Activated CD4-positive, alpha-beta memory T cell treated with anti-CD3 and anti-CD28 coated beads for 36 hours (primary cell): ENCODE data around the gene RHOBTB1. TPM values are rescaled to one million over a fixed set of nuclear protein-coding genes. Genes with fewer than 3 reads are reported as not detected.

Experiments
- CTCF ChIA-PET: fragments of 350-600 bp; sonication (Branson Sonifier 250); formaldehyde crosslinking; loops from one replicate; lab custom pipeline; 2021; ENCODE audit warnings: antibody characterized with exemption, inconsistent platforms; lab: Charles Lee
- POLR2A ChIA-PET: fragments of 350-600 bp; sonication (Branson Sonifier 250); formaldehyde crosslinking; loops from one replicate; lab custom pipeline; 2021; ENCODE audit warnings: antibody characterized with exemption; lab: Charles Lee
- DNase-seq: peaks from one replicate; pipeline ENCODE4 v3.0.0-alpha.2; 2020
- H3K27ac Mint-ChIP-seq: one replicate; pipeline ENCODE4 v1.8.0; 2021; ENCODE audit warnings: mixed read lengths
- H3K27me3 Mint-ChIP-seq: one replicate; pipeline ENCODE4 v1.8.0; 2021; ENCODE audit warnings: mixed read lengths
- H3K36me3 Mint-ChIP-seq: one replicate; pipeline ENCODE4 v1.8.0; 2021; ENCODE audit warnings: mixed read lengths
- H3K4me1 Mint-ChIP-seq: one replicate; pipeline ENCODE4 v1.8.0; 2021; ENCODE audit warnings: low read depth, mixed read lengths
- H3K4me3 Mint-ChIP-seq: one replicate; pipeline ENCODE4 v1.8.0; 2021; ENCODE audit warnings: mild to moderate bottlenecking, mixed read lengths
- H3K9me3 Mint-ChIP-seq: one replicate; pipeline ENCODE4 v1.8.0; 2021; ENCODE audit warnings: mixed read lengths
- intact Hi-C: fragments of 100-400 bp; cut with micrococcal nuclease; formaldehyde crosslinking; loops from one replicate; pipeline ENCODE4 v1.15.1; 2023
- total RNA-seq, 2 experiments: library from RNA; stranded (reverse); gene quantifications; one replicate each; pipeline ENCODE4 v1.2.3, GENCODE V29; 2021

RHOBTB1 gene, protein sequence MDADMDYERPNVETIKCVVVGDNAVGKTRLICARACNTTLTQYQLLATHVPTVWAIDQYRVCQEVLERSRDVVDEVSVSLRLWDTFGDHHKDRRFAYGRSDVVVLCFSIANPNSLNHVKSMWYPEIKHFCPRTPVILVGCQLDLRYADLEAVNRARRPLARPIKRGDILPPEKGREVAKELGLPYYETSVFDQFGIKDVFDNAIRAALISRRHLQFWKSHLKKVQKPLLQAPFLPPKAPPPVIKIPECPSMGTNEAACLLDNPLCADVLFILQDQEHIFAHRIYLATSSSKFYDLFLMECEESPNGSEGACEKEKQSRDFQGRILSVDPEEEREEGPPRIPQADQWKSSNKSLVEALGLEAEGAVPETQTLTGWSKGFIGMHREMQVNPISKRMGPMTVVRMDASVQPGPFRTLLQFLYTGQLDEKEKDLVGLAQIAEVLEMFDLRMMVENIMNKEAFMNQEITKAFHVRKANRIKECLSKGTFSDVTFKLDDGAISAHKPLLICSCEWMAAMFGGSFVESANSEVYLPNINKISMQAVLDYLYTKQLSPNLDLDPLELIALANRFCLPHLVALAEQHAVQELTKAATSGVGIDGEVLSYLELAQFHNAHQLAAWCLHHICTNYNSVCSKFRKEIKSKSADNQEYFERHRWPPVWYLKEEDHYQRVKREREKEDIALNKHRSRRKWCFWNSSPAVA
- not detected for total RNA-seq

DNA sequence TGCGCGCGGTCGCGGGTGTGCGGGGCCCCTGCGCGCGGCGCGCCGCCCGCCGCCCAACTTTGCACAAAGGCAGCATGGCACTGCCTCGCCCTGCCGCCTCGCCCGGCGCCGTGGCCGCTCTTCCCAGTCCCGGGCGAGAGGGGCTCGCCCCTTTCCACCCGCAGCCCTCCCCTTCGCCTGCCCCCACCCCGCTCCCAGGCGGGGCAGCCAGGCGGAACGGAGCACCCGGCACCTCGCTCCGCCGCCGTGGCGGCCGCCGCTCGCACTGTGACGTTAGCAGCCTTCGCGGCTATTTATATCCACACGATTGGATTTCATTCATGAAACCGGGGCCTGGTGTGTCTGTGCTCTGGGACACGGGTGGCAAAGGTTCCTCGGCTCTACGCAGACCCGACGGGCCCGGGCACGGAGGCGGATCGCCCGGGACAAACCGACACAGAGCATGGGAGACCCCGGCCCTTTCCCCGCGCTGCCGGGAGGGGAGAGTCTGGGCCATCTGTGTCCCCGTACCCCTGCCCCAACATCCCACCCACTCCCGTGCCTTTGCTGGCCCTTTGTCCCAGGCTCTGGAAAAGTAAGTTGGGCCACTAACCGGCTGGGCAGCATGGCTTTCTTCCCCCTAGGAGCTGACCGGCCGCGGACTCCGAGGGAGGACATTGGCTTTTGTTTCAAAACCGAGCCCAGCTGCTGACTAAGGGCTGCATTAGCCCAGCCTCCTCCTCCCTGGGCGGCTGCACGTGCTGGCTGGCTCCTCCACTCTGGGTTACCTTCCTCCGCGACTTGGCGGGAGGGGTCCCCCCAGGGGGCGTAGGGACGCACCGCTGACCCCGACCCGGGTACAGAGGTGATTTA lies at the start of gene RHOBTB1:
RHOBTB1 (minus strand) TSS at position 128 of the 852 bp plus-strand sequence. CDS start 32,643 bp downstream, outside the sequence.
- DNase-seq: peak; percentile 28
- ChIA-PET POLR2A (no interaction called here), CTCF (no interaction called here)
- intact Hi-C loops: no loop called here
- Mint-ChIP-seq H3K4me3 (peak within 1 kb of the TSS; percentile 59), H3K4me1 (peaks cover 11% of the 10 kb centered on the region), H3K27me3 (peaks cover 55% of the 10 kb centered on the region), H3K27ac (no peak within 1 kb of the TSS), H3K9me3 (no peaks in the 10 kb centered on the region), H3K36me3 (no peaks in the 10 kb centered on the region)

GRCh38 chr10:60992636-60993035 lies 48.7 kb upstream of the RHOBTB1 start:
- intact Hi-C loops: no loop called here
- H3K27me3 Mint-ChIP-seq: peaks cover 9% of the 10 kb centered on the region
- no peak for DNase-seq
- no peaks in the 10 kb centered on the region for H3K4me1 Mint-ChIP-seq
- H3K9me3 Mint-ChIP-seq: no peaks in the 10 kb centered on the region
- H3K36me3 Mint-ChIP-seq: no peaks in the 10 kb centered on the region
- ChIA-PET POLR2A (no interaction called here), CTCF (no interaction called here)
- H3K4me3 Mint-ChIP-seq: no peak overlapping the region
- no peak overlapping the region for H3K27ac Mint-ChIP-seq

- no peak overlapping the region for H3K27ac Mint-ChIP-seq
- CTCF ChIA-PET: no interaction called here
- no peak overlapping the region for H3K4me3 Mint-ChIP-seq
- POLR2A ChIA-PET: no interaction called here
- DNase-seq: no peak
- H3K27me3 Mint-ChIP-seq: peaks cover 13% of the 10 kb centered on the region
- H3K9me3 Mint-ChIP-seq: no peaks in the 10 kb centered on the region
- H3K36me3 Mint-ChIP-seq: no peaks in the 10 kb centered on the region
- H3K4me1 Mint-ChIP-seq: no peaks in the 10 kb centered on the region
- intact Hi-C loops: no loop called here
Measured at GRCh38 chr10:60990663-60991062, 46.7 kb upstream of the RHOBTB1 start.

DNA sequence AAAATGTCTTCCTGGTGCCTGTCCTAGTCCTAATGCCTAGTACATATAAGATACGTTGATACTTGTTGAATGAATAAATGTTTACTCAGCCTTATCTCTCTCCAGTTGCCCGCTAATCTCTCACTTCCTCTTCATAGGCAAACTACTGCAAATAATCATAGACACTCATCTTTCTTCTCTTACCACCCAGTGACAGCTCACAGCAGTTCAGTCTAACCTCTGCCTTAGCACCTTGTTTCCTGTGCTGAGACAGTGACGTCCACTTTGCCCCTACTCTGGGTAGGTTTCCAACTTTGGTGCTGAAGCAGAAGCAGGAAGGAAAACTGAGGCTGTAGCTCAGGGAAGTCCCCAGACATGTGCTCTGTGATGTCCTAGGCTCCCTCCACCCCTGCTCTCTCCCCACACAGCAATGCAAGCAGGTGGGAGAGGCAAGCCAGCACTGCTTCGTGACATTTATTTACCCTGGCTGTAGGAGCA lies 45.5 kb upstream of the RHOBTB1 start:
- Mint-ChIP-seq H3K36me3 (no peaks in the 10 kb centered on the region), H3K4me3 (no peak overlapping the region), H3K9me3 (no peaks in the 10 kb centered on the region), H3K4me1 (no peaks in the 10 kb centered on the region), H3K27ac (no peak overlapping the region), H3K27me3 (peaks cover 13% of the 10 kb centered on the region)
- no peak for DNase-seq
- POLR2A ChIA-PET: no interaction called here
- intact Hi-C loops: no loop called here
- CTCF ChIA-PET: no interaction called here

DNA sequence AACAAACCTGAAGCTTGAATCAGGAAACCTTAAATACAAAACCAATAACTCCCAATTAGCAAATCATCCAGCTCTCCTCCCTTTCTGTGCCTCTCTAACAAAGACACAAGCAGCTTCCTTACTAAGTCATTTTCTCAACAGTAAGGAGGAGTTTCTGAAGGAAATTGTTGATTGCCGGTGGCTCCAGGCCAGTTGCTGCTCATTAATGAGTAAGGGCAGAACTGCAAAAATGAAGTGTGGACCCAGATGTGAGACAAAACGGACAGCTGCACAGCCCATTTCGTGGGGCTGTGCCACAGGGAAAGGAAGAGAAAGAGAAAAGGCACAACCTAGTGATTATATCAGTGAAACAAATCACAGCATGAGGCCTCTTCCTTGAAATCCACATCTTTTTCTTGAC lies 42.8 kb upstream of the RHOBTB1 start:
- H3K4me3 Mint-ChIP-seq: no peak overlapping the region
- no peaks in the 10 kb centered on the region for H3K9me3 Mint-ChIP-seq
- DNase-seq: no peak
- intact Hi-C loops: no loop called here
- ChIA-PET POLR2A (no interaction called here), CTCF (no interaction called here)
- peaks cover 12% of the 10 kb centered on the region for H3K27me3 Mint-ChIP-seq
- no peaks in the 10 kb centered on the region for H3K36me3 Mint-ChIP-seq
- H3K27ac Mint-ChIP-seq: no peak overlapping the region
- H3K4me1 Mint-ChIP-seq: no peaks in the 10 kb centered on the region

GRCh38 chr10:60985951-60986350 lies 42.0 kb upstream of the RHOBTB1 start:
- ChIA-PET POLR2A (no interaction called here), CTCF (no interaction called here)
- Mint-ChIP-seq H3K27ac (no peak overlapping the region), H3K9me3 (no peaks in the 10 kb centered on the region), H3K4me3 (no peak overlapping the region), H3K27me3 (peaks cover 9% of the 10 kb centered on the region), H3K36me3 (no peaks in the 10 kb centered on the region), H3K4me1 (no peaks in the 10 kb centered on the region)
- no peak for DNase-seq
- intact Hi-C loops: no loop called here

- H3K4me3 Mint-ChIP-seq: no peak overlapping the region
- no peaks in the 10 kb centered on the region for H3K9me3 Mint-ChIP-seq
- H3K27ac Mint-ChIP-seq: no peak overlapping the region
- no peak for DNase-seq
- POLR2A ChIA-PET: no interaction called here
- H3K27me3 Mint-ChIP-seq: peaks cover 5% of the 10 kb centered on the region
- CTCF ChIA-PET: no interaction called here
- intact Hi-C loops: no loop called here
- H3K36me3 Mint-ChIP-seq: no peaks in the 10 kb centered on the region
- no peaks in the 10 kb centered on the region for H3K4me1 Mint-ChIP-seq
Measured at GRCh38 chr10:60980997-60981396, 37.0 kb upstream of the RHOBTB1 start.

DNA sequence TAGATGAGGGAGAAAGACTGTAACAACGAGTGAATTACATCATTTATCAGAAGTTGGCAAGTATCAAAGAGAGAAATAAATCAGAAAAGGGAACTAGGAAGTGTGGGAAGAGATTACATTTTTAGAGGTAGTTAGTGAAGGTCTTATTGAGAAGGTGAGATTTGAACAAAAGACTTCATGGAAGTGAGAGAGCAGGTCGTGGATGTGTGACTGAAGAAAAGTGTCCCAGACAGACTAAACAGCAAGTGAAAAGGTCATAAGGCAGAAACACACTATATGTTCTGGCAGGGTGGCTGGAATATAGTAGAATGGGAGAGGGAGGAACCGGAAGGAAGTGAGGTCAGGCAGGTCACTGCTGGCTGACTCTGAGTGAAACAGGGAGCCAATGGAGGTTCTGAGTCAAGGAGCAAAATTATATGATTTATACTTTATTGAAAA lies 35.7 kb upstream of the RHOBTB1 start:
- intact Hi-C loops: no loop called here
- ChIA-PET POLR2A (no interaction called here), CTCF (no interaction called here)
- Mint-ChIP-seq H3K27ac (no peak overlapping the region), H3K4me3 (no peak overlapping the region), H3K4me1 (peaks cover 7% of the 10 kb centered on the region), H3K9me3 (no peaks in the 10 kb centered on the region), H3K27me3 (peaks cover 5% of the 10 kb centered on the region), H3K36me3 (no peaks in the 10 kb centered on the region)
- no peak for DNase-seq

DNA sequence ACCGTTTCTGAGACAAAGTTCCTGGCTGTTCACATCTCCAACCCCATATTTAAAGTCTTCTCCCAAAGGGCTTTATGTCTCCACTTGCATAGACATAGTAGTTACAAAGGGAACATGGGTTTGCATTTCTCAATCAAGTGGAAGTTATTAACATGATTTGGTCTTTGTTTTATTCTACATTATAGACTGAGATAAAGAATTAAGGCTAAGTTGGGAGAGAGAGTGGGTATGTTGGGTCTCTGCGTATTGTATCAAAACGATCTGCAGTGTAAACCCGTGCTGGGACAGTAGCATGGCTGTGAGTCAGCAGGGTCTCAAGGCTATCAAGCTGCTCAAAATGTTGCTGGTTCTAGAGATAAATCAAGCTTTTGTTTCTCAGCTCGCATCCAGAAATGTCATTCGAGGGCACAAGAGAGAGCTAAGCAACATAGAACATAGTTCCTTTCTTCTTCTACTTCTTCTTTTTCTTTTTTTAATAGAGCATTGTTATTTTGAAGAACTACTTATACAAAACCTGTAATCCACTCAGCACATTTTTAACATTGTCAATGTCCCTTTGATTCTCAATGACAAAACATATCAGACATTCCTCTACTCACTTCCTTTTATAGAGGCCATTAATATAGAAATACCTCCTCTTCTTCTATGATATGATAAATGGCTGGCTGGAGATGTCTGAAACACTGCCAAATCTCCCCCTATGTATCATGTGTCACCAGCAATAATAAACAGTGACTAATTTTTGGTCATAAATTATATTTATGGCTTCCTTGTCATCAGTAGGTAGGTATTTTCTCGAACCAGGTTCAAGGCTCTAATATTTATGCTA lies 34.5 kb upstream of the RHOBTB1 start:
- no peak overlapping the region for H3K27ac Mint-ChIP-seq
- peaks cover 11% of the 10 kb centered on the region for H3K4me1 Mint-ChIP-seq
- H3K36me3 Mint-ChIP-seq: no peaks in the 10 kb centered on the region
- peaks cover 5% of the 10 kb centered on the region for H3K27me3 Mint-ChIP-seq
- CTCF ChIA-PET: interaction anchor here (0.7 kb wide), 1 partner anchor 165 kb away, joined by 3 read pairs; no protein-coding TSS in a partner anchor
- POLR2A ChIA-PET: no interaction called here
- H3K4me3 Mint-ChIP-seq: no peak overlapping the region
- no peaks in the 10 kb centered on the region for H3K9me3 Mint-ChIP-seq
- no peak for DNase-seq
- intact Hi-C loops: no loop called here

- H3K9me3 Mint-ChIP-seq: no peaks in the 10 kb centered on the region
- peaks cover 5% of the 10 kb centered on the region for H3K27me3 Mint-ChIP-seq
- CTCF ChIA-PET: no interaction called here
- H3K4me3 Mint-ChIP-seq: no peak overlapping the region
- H3K36me3 Mint-ChIP-seq: no peaks in the 10 kb centered on the region
- H3K4me1 Mint-ChIP-seq: peaks cover 11% of the 10 kb centered on the region
- DNase-seq: no peak
- intact Hi-C loops: no loop called here
- POLR2A ChIA-PET: no interaction called here
- no peak overlapping the region for H3K27ac Mint-ChIP-seq
Measured at GRCh38 chr10:60977161-60978122, 33.5 kb upstream of the RHOBTB1 start.

DNA sequence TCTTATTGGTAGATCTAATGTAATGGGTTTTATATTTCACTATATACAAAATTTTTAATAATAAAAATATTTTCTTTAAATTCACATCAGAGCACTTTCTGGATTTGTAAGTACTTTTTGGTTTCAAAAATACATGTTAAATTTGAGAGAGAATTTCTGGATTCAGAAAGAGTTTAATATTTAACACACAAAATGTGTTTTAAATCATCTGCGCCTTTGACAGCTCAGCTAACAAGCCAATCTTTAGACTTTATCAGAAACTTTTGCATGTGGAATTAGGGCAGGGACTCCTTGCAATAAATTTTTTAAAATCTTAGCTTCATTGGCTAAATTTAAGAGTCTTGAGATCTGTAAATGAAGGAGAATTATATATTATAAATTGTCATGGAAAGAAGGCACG lies 32.7 kb upstream of the RHOBTB1 start:
- no peak overlapping the region for H3K27ac Mint-ChIP-seq
- H3K4me1 Mint-ChIP-seq: peaks cover 11% of the 10 kb centered on the region
- peaks cover 11% of the 10 kb centered on the region for H3K27me3 Mint-ChIP-seq
- ChIA-PET POLR2A (no interaction called here), CTCF (no interaction called here)
- H3K36me3 Mint-ChIP-seq: no peaks in the 10 kb centered on the region
- no peak for DNase-seq
- no peak overlapping the region for H3K4me3 Mint-ChIP-seq
- intact Hi-C loops: no loop called here
- no peaks in the 10 kb centered on the region for H3K9me3 Mint-ChIP-seq
